ENCODE data around the gene CFAP47.

The CFAP47 gene

DNA sequence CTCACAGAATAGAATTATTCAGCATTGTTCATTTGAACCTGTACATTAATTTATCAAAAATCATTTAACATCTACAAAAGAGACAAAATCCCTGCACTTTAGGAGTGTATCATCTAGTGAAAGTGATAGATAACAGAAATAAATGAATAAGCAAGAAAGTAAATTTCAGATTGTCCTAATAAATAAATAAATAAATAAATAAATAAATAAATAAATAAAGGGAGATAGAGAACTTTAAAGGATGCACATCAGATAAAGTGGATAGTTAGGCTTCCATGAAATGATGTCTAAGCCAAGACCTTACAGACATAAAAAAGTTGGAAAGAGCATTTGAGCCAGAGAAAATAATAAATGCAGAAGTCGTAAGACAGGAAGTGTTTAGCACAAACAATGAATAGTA is 444.7 kb downstream of the CFAP47 start:
- Histone ChIP-seq H3K9me3 (ENCODE audit: control insufficient read depth in 5 of 5, low read length in 5 of 5) (peaks cover 7 to 10% (median 9%) of the 10 kb centered on the region in 5 donors), H3K27me3 (ENCODE audit: control insufficient read depth in 5 of 5, insufficient read depth in 4 of 5, low read length in 5 of 5) (peaks cover 0 to 4% (median 0%) of the 10 kb centered on the region in 5 donors), H3K4me3 (ENCODE audit: low read depth in 1 of 5, low read length in 5 of 5) (no peak overlapping the region), H3K4me1 (ENCODE audit: control insufficient read depth in 5 of 5, insufficient read depth in 5 of 5, low read length in 5 of 5) (no peaks in the 10 kb centered on the region), H3K9ac (ENCODE audit: low read length in 5 of 5) (no peak overlapping the region), H3K36me3 (ENCODE audit: control insufficient read depth in 5 of 5, insufficient read depth in 5 of 5, low read length in 5 of 5) (no peaks in the 10 kb centered on the region), H3K27ac (ENCODE audit: low read depth, low read length) (no peak overlapping the region)

DNA sequence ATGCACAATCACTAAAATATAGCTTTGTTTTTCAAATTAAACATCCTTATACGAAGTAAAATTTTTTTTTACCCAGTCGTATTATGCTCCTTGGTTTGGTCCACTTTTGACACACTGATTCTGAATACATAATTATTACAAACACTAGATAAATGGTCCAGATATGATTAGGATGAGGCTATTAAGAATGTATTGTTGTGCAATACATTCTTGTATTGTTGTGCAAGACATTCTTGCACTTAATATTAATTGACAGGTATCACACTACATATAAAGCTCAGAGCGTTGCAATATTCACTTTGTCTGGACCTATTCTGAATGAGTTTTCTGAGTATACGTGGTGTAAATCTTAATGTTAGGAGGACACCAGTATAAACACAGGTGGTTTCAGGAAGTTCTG is 464.0 kb downstream of the CFAP47 start:
- no peaks in the 10 kb centered on the region for H3K4me1 ChIP-seq (ENCODE audit: control insufficient read depth in 5 of 5, insufficient read depth in 5 of 5, low read length in 5 of 5)
- H3K9ac ChIP-seq (ENCODE audit: low read length in 5 of 5), result no peak overlapping the region
- H3K9me3 ChIP-seq (ENCODE audit: control insufficient read depth in 5 of 5, low read length in 5 of 5), result no peaks in the 10 kb centered on the region
- H3K27ac ChIP-seq (ENCODE audit: low read depth, low read length), result no peak overlapping the region
- H3K36me3 ChIP-seq (ENCODE audit: control insufficient read depth in 5 of 5, insufficient read depth in 5 of 5, low read length in 5 of 5), result no peaks in the 10 kb centered on the region
- no peaks in the 10 kb centered on the region for H3K27me3 ChIP-seq (ENCODE audit: control insufficient read depth in 5 of 5, insufficient read depth in 4 of 5, low read length in 5 of 5)
- no peak overlapping the region for H3K4me3 ChIP-seq (ENCODE audit: low read depth in 1 of 5, low read length in 5 of 5)

DNA sequence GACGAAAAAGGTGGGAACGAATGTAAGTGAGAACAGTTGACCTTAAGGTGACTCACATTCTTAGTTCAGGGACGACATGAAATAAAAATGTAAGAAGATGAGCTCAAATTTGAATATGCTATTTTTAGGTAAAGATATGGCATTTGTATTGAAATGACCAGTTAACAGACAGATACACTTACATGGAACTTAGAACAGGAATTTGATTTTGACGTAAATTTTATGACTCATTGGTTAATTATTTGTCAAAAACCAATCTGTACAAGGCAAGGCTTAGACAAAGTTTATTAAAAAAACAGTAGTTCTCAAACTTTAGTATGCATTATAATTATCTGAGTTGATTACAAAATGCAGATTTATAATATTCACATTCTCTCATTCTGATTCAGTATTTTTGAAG is 469.4 kb downstream of the CFAP47 start:
- Histone ChIP-seq H3K36me3 (ENCODE audit: control insufficient read depth in 5 of 5, insufficient read depth in 5 of 5, low read length in 5 of 5) (no peaks in the 10 kb centered on the region), H3K27ac (ENCODE audit: low read depth, low read length) (no peak overlapping the region), H3K9ac (ENCODE audit: low read length in 5 of 5) (no peak overlapping the region), H3K27me3 (ENCODE audit: control insufficient read depth in 5 of 5, insufficient read depth in 4 of 5, low read length in 5 of 5) (no peaks in the 10 kb centered on the region), H3K9me3 (ENCODE audit: control insufficient read depth in 5 of 5, low read length in 5 of 5) (no peaks in the 10 kb centered on the region), H3K4me3 (ENCODE audit: low read depth in 1 of 5, low read length in 5 of 5) (no peak overlapping the region), H3K4me1 (ENCODE audit: control insufficient read depth in 5 of 5, insufficient read depth in 5 of 5, low read length in 5 of 5) (no peaks in the 10 kb centered on the region)

DNA sequence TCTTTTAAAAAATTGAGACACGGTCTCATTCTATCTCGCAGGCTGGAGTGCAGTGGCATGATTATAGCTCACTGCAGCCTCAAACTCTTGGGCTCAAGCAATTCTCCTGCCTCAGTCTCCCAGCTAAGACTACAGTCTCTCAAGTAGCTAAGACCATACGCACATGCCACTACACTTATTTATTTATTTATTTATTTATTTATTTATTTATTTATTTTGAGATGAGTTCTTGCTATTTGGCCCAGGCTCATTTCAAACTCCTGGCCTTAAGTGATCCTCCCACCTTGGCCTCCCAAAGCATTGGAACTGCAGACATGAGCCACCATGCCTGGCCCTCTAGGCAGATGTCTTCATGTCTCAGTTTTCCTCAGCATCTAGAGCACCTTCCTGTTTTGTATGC is 482.2 kb downstream of the CFAP47 start:
- no peak overlapping the region for H3K4me3 ChIP-seq (ENCODE audit: low read depth in 1 of 5, low read length in 5 of 5)
- H3K27ac ChIP-seq (ENCODE audit: low read depth, low read length), result no peak overlapping the region
- H3K36me3 ChIP-seq (ENCODE audit: control insufficient read depth in 5 of 5, insufficient read depth in 5 of 5, low read length in 5 of 5), result no peaks in the 10 kb centered on the region
- no peaks in the 10 kb centered on the region for H3K9me3 ChIP-seq (ENCODE audit: control insufficient read depth in 5 of 5, low read length in 5 of 5)
- no peak overlapping the region for H3K9ac ChIP-seq (ENCODE audit: low read length in 5 of 5)
- H3K4me1 ChIP-seq (ENCODE audit: control insufficient read depth in 5 of 5, insufficient read depth in 5 of 5, low read length in 5 of 5), result no peaks in the 10 kb centered on the region
- H3K27me3 ChIP-seq (ENCODE audit: control insufficient read depth in 5 of 5, insufficient read depth in 4 of 5, low read length in 5 of 5), result peaks cover 0 to 6% (median 0%) of the 10 kb centered on the region in 5 donors

DNA sequence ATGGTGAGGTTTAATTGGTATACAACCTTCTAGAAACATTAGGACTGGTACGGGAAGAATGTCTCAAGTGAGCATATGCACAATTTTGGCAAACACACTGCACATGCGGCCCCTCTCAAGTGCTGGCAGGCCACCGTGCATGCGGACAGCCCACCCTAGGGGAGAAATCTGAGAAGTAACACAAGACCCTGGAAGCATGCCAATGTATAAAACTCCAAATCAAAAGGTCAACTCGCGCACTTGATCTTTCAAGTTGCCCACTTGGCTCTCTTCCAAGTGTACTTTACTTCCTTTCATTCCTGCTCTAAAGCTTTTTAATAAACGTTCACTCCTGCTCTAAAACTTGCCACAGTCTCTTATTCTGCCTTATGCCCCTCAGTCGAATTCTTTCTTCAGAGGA is 488.3 kb downstream of the CFAP47 start:
- Histone ChIP-seq H3K27me3 (ENCODE audit: control insufficient read depth in 5 of 5, insufficient read depth in 4 of 5, low read length in 5 of 5) (no peaks in the 10 kb centered on the region), H3K27ac (ENCODE audit: low read depth, low read length) (no peak overlapping the region), H3K9me3 (ENCODE audit: control insufficient read depth in 5 of 5, low read length in 5 of 5) (peaks cover 0 to 3% (median 0%) of the 10 kb centered on the region in 5 donors), H3K4me1 (ENCODE audit: control insufficient read depth in 5 of 5, insufficient read depth in 5 of 5, low read length in 5 of 5) (no peaks in the 10 kb centered on the region), H3K4me3 (ENCODE audit: low read depth in 1 of 5, low read length in 5 of 5) (no peak overlapping the region), H3K9ac (ENCODE audit: low read length in 5 of 5) (no peak overlapping the region), H3K36me3 (ENCODE audit: control insufficient read depth in 5 of 5, insufficient read depth in 5 of 5, low read length in 5 of 5) (no peaks in the 10 kb centered on the region)

DNA sequence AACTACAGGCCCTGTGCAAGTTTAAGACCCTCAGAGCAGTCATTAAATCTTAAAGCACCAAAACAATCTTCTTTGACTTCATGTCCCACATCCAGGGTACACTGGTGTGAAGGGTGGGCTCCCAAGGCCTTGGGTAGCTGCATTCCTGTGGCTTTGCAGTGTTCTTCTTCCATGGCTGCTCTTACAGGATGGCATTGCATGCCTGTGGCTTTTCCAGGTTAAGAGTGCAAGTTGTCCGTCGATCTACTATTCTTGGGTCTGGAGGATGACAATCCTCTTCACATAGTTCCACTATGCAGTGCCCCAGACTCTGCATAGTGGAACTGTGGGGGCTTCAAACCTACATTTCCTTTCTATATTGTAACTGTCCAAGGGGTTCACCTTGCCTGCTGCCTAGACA is 494.5 kb downstream of the CFAP47 start:
- no peak overlapping the region for H3K4me3 ChIP-seq (ENCODE audit: low read depth in 1 of 5, low read length in 5 of 5)
- no peaks in the 10 kb centered on the region for H3K27me3 ChIP-seq (ENCODE audit: control insufficient read depth in 5 of 5, insufficient read depth in 4 of 5, low read length in 5 of 5)
- no peaks in the 10 kb centered on the region for H3K4me1 ChIP-seq (ENCODE audit: control insufficient read depth in 5 of 5, insufficient read depth in 5 of 5, low read length in 5 of 5)
- peaks cover 0 to 5% (median 0%) of the 10 kb centered on the region in 5 donors for H3K9me3 ChIP-seq (ENCODE audit: control insufficient read depth in 5 of 5, low read length in 5 of 5)
- no peaks in the 10 kb centered on the region for H3K36me3 ChIP-seq (ENCODE audit: control insufficient read depth in 5 of 5, insufficient read depth in 5 of 5, low read length in 5 of 5)
- H3K9ac ChIP-seq (ENCODE audit: low read length in 5 of 5), result no peak overlapping the region
- H3K27ac ChIP-seq (ENCODE audit: low read depth, low read length), result no peak overlapping the region

DNA sequence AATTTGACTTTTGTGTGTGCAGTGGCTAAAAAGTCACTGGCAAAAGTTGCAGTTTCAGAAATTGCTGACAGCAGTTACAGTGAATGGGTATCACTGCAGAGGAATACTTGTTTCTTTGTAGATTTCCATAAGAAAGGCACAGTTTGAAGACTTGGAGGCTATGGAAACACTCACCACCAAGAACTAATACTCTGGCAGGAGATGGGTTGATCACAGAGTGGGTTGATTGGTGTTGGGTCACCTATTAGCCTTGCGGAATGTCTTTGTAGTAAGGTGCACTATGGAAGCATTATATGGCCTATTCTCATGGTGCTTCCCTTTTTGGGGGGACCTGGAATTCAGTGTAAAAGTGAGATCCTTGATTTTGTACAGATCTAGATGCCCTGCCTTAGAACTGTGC is 502.8 kb downstream of the CFAP47 start:
- H3K9me3 ChIP-seq (ENCODE audit: control insufficient read depth in 5 of 5, low read length in 5 of 5), result no peaks in the 10 kb centered on the region
- no peak overlapping the region for H3K27ac ChIP-seq (ENCODE audit: low read depth, low read length)
- no peaks in the 10 kb centered on the region for H3K27me3 ChIP-seq (ENCODE audit: control insufficient read depth in 5 of 5, insufficient read depth in 4 of 5, low read length in 5 of 5)
- no peak overlapping the region for H3K4me3 ChIP-seq (ENCODE audit: low read depth in 1 of 5, low read length in 5 of 5)
- H3K4me1 ChIP-seq (ENCODE audit: control insufficient read depth in 5 of 5, insufficient read depth in 5 of 5, low read length in 5 of 5), result no peaks in the 10 kb centered on the region
- H3K36me3 ChIP-seq (ENCODE audit: control insufficient read depth in 5 of 5, insufficient read depth in 5 of 5, low read length in 5 of 5), result no peaks in the 10 kb centered on the region
- H3K9ac ChIP-seq (ENCODE audit: low read length in 5 of 5), result no peak overlapping the region

DNA sequence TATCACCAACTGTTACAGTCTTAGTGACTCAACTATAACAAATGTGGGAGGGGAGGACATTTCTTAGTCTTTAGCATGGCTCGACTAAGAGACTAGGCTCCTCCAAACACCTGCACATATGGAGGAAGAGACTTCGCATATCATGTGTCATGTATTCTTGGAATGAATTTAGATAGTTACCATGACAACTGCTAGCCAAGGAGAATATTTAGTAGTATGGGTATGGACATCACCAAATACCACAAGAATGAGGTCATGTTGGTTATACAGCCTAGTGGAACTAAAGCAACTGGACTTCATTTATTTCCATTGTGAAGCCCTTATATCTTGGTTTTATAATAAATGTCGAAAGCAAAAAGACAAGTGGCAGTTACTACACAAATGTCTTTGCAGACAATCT is 512.3 kb downstream of the CFAP47 start:
- no peak overlapping the region for H3K27ac ChIP-seq (ENCODE audit: low read depth, low read length)
- no peaks in the 10 kb centered on the region for H3K36me3 ChIP-seq (ENCODE audit: control insufficient read depth in 5 of 5, insufficient read depth in 5 of 5, low read length in 5 of 5)
- H3K9me3 ChIP-seq (ENCODE audit: control insufficient read depth in 5 of 5, low read length in 5 of 5), result no peaks in the 10 kb centered on the region

DNA sequence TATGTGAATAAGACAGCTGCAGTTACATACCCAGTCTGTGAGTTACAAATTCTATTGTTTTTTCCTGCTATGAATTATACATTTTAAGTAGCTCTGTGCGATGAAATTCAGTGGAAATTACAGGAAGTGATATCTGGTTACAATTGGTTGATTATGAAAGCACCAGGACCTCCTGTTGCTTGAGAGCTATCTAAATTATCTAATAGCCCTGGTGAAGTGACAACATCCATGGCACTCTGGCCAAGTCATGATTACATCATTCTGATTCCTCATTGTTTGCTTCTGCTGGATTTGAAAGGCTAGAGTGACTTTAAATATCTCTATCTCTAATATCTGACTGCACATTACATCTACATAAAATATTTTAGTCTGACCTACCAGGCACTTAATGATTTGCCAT is 515.0 kb downstream of the CFAP47 start:
- Histone ChIP-seq H3K4me1 (ENCODE audit: control insufficient read depth in 5 of 5, insufficient read depth in 5 of 5, low read length in 5 of 5) (no peaks in the 10 kb centered on the region), H3K9me3 (ENCODE audit: control insufficient read depth in 5 of 5, low read length in 5 of 5) (no peaks in the 10 kb centered on the region), H3K36me3 (ENCODE audit: control insufficient read depth in 5 of 5, insufficient read depth in 5 of 5, low read length in 5 of 5) (no peaks in the 10 kb centered on the region), H3K27me3 (ENCODE audit: control insufficient read depth in 5 of 5, insufficient read depth in 4 of 5, low read length in 5 of 5) (peaks cover 0 to 5% (median 0%) of the 10 kb centered on the region in 5 donors), H3K27ac (ENCODE audit: low read depth, low read length) (no peak overlapping the region), H3K9ac (ENCODE audit: low read length in 5 of 5) (no peak overlapping the region), H3K4me3 (ENCODE audit: low read depth in 1 of 5, low read length in 5 of 5) (no peak overlapping the region)

More for the DNA sequence above, 512.3 kb downstream of the CFAP47 start:
- peaks cover 0 to 5% (median 0%) of the 10 kb centered on the region in 5 donors for H3K27me3 ChIP-seq (ENCODE audit: control insufficient read depth in 5 of 5, insufficient read depth in 4 of 5, low read length in 5 of 5)
- no peak overlapping the region for H3K4me3 ChIP-seq (ENCODE audit: low read depth in 1 of 5, low read length in 5 of 5)
- H3K9ac ChIP-seq (ENCODE audit: low read length in 5 of 5), result no peak overlapping the region
- H3K4me1 ChIP-seq (ENCODE audit: control insufficient read depth in 5 of 5, insufficient read depth in 5 of 5, low read length in 5 of 5), result no peaks in the 10 kb centered on the region
